Measurements from ENCODE around the gene MMP11.

DNA sequence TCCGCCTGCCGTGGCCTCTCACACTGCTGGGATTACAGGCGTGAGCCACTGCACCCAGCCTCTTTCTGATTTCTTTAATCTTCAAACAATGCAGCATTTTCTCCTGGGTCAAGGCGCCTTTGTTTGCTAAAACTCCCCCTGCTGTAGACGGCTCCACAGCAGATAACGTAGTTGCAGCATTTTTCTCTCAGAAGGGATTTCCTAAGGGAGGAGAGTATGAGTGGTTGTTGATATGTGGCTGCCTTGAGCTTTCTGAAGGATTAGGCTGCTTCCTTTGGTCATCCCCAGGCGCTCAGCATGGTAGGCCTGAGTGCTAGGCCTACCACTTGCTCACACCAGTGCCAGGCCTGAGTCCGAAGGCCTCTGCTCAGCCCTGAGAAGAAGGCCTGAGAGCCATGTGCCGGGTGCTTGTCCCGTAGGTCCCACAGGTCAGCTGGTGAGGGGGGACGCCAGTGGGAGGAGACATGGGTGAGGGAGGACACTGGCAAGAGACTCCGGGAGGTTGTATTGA lies 32.2 kb downstream of the MMP11 start:
- no peak for TF ChIP-seq CTCF (IDR thresholded peaks at IDR 0.05)
- no peak for TF ChIP-seq POLR2A (IDR thresholded peaks at IDR 0.05)
